GM19193 (cell line): ENCODE measurements around the gene PBX4.

Experiments
- POLR2A ChIP-seq: IDR thresholded peaks from 4 replicates; pipeline ENCODE4 v1.6.1; 2011; ENCODE audit not compliant: insufficient read depth, insufficient read length; ENCODE audit errors: extremely low read depth

The PBX4 gene

GRCh38 chr19:19635313-19635702, 16.8 kb upstream of the PBX4 start:
- TF ChIP-seq POLR2A, result no peak

GRCh38 chr19:19634516-19635312, 16.2 kb upstream of the PBX4 start:
- TF ChIP-seq POLR2A, result no peak

GRCh38 chr19:19633711-19634515, 15.4 kb upstream of the PBX4 start:
- no peak for TF ChIP-seq POLR2A

DNA sequence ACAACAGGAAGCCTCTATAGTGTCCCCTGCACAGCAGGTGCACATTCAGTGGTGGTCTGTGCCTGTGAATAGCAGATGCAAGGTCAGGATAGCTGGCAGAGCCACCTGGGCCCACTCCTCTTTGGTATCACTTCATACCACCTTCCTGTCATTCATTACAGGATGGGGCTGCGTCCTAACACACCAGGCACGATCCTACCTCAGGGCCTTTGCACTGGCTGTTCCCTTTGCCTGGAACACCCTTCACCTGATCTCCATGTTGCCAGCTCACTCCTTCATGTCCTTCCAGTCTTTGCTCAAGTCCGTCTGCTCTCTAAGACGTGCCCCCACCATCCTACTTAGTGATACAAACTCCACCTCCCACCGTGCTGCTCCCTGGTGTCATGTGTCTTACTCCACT, 14.2 kb upstream of the PBX4 start:
- no peak for TF ChIP-seq POLR2A

DNA sequence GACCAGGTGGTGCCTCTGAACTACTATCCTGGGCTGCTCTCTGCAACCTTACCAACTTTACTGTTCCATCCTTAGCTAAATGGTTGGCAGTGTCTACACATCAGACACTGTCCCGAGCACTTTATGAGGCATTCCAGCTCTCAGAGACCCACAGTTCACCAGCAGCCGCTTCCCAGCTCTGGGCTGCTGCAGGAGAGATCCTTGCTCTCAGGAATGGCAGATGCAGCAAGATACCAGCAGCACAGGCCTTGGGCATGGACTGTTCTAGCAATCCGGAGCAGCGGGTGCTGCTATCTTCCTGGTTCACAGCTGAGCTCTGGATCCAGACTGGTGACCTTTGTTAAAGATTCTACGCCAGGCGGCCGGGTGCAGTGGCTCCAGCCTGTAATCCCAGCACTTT, 12.9 kb upstream of the PBX4 start:
- TF ChIP-seq POLR2A, result no peak

- no peak for TF ChIP-seq POLR2A
Measured at GRCh38 chr19:19630426-19630825, 11.9 kb upstream of the PBX4 start.

GRCh38 chr19:19630062-19630414, 11.6 kb upstream of the PBX4 start:
- TF ChIP-seq POLR2A, result no peak

DNA sequence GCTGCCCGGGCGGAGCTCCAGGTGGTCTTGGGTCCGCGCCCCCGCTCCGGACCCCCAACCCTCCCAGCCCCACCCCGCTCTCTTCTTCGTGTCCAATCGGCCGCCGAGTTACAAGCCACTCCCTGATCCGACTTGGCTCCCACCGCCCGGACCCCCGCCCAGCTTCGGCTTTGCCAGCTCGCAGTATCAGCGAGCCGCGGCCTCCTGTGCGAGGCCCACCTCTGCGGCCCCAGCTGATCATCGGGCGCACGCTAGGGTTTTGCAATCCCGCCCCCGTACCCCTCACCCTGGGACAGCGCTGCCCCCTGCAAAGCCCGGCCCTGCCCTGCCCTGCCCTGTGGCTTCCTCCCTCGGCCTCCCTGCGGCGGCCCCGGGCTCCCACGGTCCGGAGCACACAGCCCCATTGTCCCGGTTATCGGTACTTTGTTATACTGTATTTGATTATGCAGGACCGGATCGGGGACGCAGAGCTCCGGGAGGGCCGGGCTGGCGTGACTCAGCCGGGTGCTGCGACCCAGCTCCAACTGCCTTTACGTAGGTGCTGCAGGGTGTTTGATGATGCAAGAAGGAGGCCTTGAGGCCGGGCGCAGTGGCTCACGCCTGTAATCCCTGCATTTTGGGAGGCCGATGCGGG, 10.1 kb upstream of the PBX4 start:
- no peak for TF ChIP-seq POLR2A

GRCh38 chr19:19627621-19628500, 9.4 kb upstream of the PBX4 start, which contains the start of gene LPAR2:
Gene LPAR2 (minus strand): TSS chr19:19628220. CDS start chr19:19627275, 945 bp downstream.
- peak; percentile 30 for TF ChIP-seq POLR2A

DNA sequence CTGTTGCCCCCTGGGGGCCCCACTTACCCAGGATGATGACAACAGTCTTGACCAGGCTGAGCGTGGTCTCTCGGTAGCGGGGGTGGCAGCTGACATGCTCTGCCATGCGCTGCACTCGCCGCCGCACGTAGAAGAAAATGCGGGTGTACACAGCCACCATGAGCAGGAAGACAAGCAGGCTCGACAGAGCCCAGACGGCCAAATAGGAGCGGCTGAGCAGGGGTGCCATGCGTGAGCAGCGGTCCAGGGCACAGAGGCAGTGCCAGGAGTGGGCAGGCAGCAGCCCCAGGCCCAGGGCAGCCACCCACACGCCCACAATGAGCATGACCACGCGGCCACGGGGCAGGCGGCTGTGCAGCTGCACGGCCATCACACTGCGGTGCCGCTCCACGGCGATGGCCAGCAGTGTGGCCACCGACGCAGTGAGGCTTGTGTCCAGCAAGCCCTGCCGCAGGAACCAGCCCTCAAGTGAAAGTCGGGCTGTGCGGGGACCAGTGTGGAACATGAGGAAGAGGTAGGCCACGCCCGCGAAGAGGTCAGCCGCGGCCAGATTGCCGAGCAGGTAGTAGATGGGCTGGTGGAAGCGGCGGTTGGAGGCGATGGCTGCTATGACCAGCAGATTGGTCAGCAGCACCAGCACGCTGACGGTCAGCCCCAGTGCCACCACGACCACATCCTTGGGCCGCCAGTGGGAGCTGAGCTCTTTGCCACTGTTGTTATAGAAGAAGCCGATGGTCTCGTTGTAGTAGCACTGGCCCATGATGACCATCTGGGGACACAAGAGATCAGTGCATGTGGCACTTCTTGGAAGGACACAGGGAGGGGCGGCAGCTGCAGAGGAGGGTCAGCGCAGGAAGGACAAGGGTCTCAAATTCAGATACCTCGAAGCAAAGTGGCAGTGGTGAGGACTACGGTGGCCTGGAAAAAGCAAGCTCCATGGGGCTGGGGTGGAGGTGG, 8.3 kb upstream of the PBX4 start:
- TF ChIP-seq POLR2A, result no peak

GRCh38 chr19:19624032-19624570, 5.6 kb upstream of the PBX4 start:
- no peak for TF ChIP-seq POLR2A

DNA sequence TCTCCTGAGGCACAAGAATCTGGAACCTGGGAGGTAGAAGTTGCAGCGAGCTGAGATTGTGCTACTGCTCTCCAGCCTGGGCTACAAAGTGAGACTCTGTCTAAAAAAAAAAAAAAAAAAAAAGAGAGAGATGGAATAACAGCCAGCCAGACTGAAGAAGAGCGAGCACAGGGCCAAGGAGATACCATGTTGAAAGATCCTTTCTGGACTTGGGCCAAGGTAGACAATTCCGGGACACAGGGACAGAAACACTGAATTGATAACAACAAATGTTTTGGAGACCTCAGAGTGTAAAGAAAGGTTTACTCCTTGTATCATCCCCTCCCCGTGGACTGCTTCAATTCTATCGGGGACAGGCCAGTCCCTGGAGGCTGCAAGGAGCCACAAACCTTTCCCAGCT, 4.9 kb upstream of the PBX4 start:
- no peak for TF ChIP-seq POLR2A

DNA sequence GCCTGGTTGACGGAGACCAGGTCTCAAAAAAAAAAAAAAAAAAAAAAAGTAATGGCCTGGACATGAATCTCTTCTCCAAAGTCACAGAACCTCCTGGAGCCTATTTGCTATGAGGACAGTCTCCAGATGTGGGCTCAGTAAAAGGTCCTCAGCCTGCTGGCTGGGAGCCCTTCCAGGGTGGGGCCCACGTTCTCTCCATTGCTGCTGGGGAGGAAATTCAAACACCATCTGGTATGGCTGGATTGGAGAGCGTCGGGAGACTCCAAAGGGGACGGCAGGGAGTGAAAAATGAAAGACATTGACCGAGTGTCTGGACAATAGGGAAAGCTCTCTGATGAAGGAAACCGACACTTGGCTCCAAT, 1.3 kb upstream of the PBX4 start:
- no peak for TF ChIP-seq POLR2A
